GM18498 (cell line): ENCODE measurements around the gene SEMA7A.
A peak's percentile ranks its signal among the peaks of the same experiment; 100 is the strongest.
"Not testable (repeated sequence)": the region's sequence is repeated elsewhere in the genome, so short reads cannot be mapped to it uniquely, and the experiment has no call there.

Experiments
- ATAC-seq: cut with Tn5 transposase; IDR thresholded peaks from one replicate; pipeline ENCODE4 v1.9.1; 2021; ENCODE audit warnings: mild to moderate bottlenecking, moderate library complexity; ENCODE audit not compliant: unreplicated experiment

SEMA7A gene, protein sequence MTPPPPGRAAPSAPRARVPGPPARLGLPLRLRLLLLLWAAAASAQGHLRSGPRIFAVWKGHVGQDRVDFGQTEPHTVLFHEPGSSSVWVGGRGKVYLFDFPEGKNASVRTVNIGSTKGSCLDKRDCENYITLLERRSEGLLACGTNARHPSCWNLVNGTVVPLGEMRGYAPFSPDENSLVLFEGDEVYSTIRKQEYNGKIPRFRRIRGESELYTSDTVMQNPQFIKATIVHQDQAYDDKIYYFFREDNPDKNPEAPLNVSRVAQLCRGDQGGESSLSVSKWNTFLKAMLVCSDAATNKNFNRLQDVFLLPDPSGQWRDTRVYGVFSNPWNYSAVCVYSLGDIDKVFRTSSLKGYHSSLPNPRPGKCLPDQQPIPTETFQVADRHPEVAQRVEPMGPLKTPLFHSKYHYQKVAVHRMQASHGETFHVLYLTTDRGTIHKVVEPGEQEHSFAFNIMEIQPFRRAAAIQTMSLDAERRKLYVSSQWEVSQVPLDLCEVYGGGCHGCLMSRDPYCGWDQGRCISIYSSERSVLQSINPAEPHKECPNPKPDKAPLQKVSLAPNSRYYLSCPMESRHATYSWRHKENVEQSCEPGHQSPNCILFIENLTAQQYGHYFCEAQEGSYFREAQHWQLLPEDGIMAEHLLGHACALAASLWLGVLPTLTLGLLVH

DNA sequence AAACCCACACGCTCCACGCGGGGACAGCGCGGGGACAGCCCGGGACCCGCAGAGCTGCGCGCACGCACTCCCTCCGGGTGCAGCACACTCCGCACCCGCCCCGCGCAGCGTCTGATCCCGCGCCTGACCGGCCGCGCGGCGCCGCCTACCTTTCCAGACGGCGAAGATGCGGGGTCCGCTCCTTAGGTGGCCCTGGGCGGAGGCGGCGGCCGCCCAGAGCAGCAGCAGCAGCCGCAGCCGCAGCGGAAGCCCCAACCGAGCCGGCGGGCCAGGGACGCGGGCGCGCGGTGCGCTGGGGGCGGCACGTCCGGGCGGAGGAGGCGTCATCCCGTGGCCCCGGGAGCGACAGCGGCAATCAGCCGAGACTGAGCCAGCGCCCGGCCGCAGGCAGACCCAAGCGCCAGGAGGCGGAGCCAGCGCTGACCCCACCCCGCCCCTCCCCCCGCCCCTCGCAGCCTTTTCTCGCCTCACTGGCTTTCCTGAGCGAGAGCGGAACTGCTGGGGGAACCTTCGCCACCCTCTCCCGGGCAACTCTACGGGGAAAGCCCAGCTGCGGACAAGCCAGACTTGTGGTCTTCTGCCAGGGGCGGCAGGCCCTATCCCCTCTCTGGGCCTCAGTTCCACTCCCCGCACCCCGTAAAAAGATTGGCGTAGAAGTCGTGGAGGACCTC, at the start of gene SEMA7A:
TSS of gene SEMA7A (minus strand) at position 367 of the 671 bp plus-strand sequence. CDS start at position 327, 40 bp downstream.
- ATAC-seq, result peak; percentile 72

- ATAC-seq, result no peak
Measured at GRCh38 chr15:74482661-74483060, 48.9 kb upstream of the SEMA7A start.

DNA sequence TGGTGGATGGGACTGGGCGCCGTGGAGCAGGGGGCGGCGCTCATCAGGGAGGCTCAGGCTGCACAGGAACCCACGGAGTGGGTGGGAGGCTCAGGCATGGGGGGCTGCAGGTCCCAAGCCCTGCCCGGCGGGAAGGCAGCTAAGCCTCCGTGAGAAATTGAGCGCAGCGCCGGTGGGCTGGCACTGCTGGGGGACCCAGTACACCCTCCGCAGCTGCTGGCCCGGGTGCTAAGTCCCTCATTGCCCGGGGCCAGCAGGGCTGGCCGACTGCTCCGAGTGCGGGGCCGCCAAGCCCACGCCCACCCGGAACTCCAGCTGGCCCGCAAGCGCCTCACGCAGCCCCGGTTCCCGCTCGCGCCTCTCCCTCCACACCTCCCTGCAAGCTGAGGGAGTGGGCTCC, 46.6 kb upstream of the SEMA7A start:
- ATAC-seq, result not testable (repeated sequence)

- not testable (repeated sequence) for ATAC-seq
Measured at GRCh38 chr15:74471621-74472020, 37.9 kb upstream of the SEMA7A start.

DNA sequence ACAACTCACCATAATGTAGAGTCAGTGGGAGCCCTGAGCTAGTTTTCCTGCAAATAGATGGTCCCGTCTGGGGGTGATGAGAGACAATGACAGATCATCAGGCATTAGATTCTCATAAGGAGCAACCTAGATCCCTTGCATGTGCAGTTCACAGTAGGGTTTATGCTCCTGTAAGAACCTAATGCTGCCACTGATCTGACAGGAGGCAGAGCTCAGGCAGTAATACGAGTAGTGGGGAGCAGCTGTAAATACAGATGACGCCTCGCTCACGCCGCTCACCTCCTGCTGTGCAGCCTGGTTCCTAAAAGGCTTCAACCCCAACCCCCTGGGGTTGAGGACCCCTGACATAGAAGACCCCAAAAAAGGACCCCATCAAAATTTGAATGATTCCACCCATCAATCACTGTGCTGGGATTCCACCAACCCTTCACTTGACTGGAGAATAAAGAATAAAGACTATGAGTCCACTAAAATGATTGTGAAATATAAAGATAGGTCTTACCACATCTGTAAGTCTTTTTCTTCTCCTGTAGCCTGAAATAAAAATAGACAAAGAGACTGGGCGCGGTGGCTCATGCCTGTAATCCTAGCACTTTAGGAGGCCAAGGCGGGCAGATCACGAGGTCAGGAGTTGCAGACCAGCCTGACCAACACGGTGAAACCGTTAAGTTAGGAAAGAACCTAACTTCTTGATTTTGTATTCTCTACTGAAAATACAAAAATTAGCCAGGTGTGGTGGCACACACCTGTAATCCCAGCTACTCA, 37.1 kb upstream of the SEMA7A start:
- no peak for ATAC-seq

DNA sequence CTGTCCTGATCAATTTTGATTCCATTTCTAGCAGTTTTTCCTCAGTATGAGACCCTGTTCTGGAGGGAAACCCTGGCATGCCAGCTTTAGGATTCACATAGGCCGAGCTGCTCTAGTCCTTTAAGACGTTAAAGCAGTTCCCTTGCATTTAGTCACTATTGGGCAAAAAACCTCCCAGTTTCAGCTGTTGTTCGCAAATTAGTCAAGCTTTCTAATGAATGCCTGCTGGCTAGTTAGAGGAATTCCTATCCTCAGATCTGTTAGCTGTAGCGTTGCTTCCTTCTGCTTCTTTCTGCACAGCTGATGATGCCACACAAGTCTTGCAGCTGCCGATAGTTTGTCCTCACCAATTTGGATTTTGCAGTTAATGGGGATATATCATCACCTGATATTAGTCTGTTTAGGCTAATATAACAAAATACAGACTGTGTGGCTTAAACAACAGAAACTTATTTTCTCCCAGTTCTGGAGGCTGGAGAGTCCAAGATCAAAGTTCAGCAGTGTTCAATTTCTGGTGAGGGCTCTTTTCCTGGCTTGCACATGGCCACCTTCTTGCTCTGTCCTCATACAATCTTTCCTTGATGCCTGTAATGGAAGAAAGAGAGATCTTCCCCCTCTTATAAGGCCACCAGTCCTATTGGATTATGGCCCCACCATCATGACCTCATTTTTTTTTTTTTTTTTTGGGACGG, 34.7 kb upstream of the SEMA7A start:
- no peak for ATAC-seq

DNA sequence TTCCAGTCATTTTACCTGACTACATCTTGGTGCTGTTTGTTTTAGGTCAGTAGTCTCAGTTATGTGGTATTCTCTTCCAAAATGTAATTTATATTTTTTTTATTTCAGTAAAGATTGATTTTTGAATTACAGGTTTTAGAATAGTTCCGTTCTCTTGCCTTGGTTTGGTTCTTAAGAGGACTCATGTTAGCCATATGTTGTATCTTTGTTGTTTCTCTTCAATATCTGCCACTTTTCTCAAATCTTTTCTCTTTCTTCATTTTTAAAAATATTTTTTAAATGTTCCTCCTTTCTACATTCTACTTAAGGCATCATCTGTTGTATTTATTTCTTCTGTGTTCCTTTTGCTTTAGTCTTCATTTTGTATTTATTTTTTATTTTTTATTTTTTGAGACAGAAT, 32.8 kb upstream of the SEMA7A start:
- ATAC-seq, result no peak

GRCh38 chr15:74464897-74465296, 31.1 kb upstream of the SEMA7A start:
- no peak for ATAC-seq

GRCh38 chr15:74464216-74464615, 30.5 kb upstream of the SEMA7A start:
- ATAC-seq, result no peak

DNA sequence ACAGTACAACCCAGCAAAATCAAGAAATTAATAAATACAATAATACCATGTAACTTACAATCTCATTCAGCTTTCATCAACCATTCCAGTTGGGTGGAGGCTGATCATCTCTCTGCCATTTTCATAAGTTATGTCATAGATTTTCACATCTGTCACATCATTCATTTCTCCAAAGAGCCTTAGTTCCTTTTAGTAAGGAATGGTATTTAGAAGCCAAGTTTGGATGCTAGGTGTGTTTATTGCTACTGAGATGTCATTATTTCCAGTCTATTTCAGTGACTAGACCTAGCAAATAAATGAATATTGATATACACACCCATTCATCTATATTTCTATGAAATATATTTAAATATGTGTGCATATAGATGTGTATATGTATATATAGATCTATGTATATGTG, 29.9 kb upstream of the SEMA7A start:
- no peak for ATAC-seq

GRCh38 chr15:74461847-74462511, 28.2 kb upstream of the SEMA7A start:
- no peak for ATAC-seq

GRCh38 chr15:74460871-74461846, 27.4 kb upstream of the SEMA7A start, which contains the start of gene UBL7:
UBL7 (minus strand) TSS chr15:74461160; CDS start chr15:74458867, 2,293 bp downstream.
- peak; percentile 90 for ATAC-seq

DNA sequence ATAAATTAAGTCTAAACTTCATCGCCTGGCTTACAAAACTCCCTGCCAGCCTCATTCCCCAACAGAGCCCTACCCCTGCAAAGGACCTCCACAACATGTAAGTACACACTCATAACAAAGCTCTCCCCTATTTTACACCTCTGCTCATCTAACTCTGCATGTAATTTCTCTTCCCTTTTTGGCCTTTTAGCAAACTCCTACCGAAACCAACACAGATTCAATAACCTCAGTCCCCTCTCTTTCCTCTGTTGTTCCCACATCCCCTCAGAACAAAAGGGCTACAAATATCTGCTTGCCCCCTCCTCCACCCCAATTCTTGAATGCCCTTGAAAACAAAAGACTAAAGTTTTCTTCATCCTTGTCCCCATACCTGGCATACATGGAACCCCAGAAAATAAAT, 26.5 kb upstream of the SEMA7A start:
- ATAC-seq, result no peak

DNA sequence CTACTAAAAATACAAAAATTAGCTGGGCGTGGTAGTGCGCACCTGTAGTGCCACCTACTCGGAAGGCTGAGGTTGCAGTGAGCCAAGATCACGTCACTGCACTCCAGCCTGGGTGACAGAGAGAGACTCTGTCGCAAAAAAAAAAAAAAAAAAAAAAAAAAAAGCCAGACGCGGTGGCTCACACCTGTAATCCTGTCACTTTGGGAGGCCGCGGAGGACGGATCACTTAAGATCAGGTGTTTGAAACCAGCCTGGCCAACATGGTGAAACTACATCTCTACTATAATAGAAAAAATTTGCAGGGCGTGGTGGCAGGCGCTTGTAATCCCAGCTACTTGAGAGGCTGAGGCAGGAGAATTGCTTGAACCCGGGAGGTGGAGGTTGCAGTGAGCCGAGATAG, 26.0 kb upstream of the SEMA7A start:
- ATAC-seq, result not testable (repeated sequence)

GRCh38 chr15:74458473-74458872, 24.7 kb upstream of the SEMA7A start:
- no peak for ATAC-seq

DNA sequence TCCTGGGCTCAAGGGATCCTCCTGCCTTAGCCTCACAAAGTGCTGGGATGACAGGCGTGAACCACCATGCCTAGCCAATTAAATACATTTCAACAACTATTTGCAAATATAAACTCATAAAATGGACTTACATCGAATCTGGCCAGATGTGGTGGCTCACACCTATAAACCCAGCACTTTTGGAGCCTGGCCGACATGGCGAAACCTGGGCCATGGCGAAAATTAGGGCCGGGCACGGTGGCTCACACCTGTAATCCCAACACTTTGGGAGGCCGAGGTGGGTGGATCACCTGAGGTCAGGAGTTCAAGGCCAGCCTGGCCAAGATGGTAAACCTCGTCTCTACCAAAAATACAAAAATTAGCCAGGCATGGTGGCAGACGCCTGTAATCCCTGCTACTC, 23.3 kb upstream of the SEMA7A start:
- ATAC-seq, result not testable (repeated sequence)

GRCh38 chr15:74454764-74455500, 21.2 kb upstream of the SEMA7A start:
- no peak for ATAC-seq
